SK-N-SH treated with all-trans-retinoic acid at 6 μM for 48 hours (cell line): ENCODE measurements around the gene NKX2-4.

Experiments used
- ARNTL ChIP-seq: fragments of 450-650 bp; formaldehyde crosslinking; IDR thresholded peaks from 2 replicates; pipeline ENCODE4 v1.5.0; 2020; ENCODE audit warnings: low read depth, mild to moderate bottlenecking, moderate library complexity, borderline replicate concordance
- BACH2 ChIP-seq: fragments of 250-450 bp; sonication (Bioruptor Pico); IDR thresholded peaks from 2 replicates; pipeline ENCODE4 v1.9.0; 2021; ENCODE audit warnings: mild to moderate bottlenecking, borderline replicate concordance
- CSDC2 ChIP-seq: fragments of 250-450 bp; sonication (Bioruptor Pico); IDR thresholded peaks from 2 replicates; pipeline ENCODE4 v1.5.0; 2020; ENCODE audit warnings: mild to moderate bottlenecking, moderate library complexity
- ESRRG ChIP-seq: fragments of 250-450 bp; sonication (Bioruptor Pico); IDR thresholded peaks from 2 replicates; pipeline ENCODE4 v1.6.1; 2021; ENCODE audit warnings: mild to moderate bottlenecking
- PPARA ChIP-seq: fragments of 250-450 bp; sonication (Bioruptor Pico); IDR thresholded peaks from 2 replicates; pipeline ENCODE4 v1.5.0; 2020; ENCODE audit warnings: mild to moderate bottlenecking, borderline replicate concordance
- RARB ChIP-seq: fragments of 250-450 bp; sonication (Bioruptor Pico); IDR thresholded peaks from 2 replicates; pipeline ENCODE4 v1.8.0; 2021; ENCODE audit warnings: mild to moderate bottlenecking, moderate library complexity
- ZC3H10 ChIP-seq: fragments of 250-450 bp; sonication (Bioruptor Pico); IDR thresholded peaks from 2 replicates; pipeline ENCODE4 v1.5.1; 2021; ENCODE audit warnings: mild to moderate bottlenecking, moderate library complexity
- ZFP30 ChIP-seq: fragments of 450-650 bp; formaldehyde crosslinking; IDR thresholded peaks from 2 replicates; pipeline ENCODE4 v1.5.0; 2022; ENCODE audit warnings: mild to moderate bottlenecking, moderate library complexity
- ZNF565 ChIP-seq: fragments of 450-650 bp; formaldehyde crosslinking; conservative IDR thresholded peaks from 2 replicates; pipeline ENCODE4 v1.5.0; 2020; ENCODE audit warnings: low read depth, mild to moderate bottlenecking, moderate library complexity
- TF ChIP-seq, protein P1 (sequence below): fragments of 250-450 bp; sonication (Bioruptor Pico); IDR thresholded peaks from 2 replicates; pipeline ENCODE4 v1.8.0; 2020; ENCODE audit warnings: mild to moderate bottlenecking, moderate library complexity, borderline replicate concordance
- TF ChIP-seq, protein P2 (sequence below): fragments of 250-450 bp; sonication (Bioruptor Pico); IDR thresholded peaks from 2 replicates; pipeline ENCODE4 v1.8.0; 2021; ENCODE audit warnings: low read depth, mild to moderate bottlenecking, moderate library complexity, borderline replicate concordance

DNA sequence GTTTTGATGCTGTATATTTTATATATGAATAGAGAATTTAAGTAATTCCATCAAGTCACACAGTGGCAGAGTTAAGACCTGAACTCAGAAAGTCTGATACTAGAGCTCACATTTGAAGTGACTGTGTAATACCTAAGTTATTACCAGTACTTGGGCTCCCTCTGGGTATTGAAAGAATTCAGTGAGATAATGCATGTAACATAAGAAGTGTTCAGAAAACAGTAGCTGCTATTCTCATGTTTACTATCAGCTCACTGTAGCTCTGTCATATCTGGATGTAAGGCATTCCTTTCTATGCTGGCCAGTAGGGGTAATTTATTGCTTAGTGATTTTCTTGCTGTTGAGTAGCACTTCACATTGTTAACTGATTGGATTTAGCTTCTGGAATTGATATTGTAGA lies 44.6 kb downstream of the NKX2-4 start:
- TF ChIP-seq ZC3H10 (CRISPR knock-in tag) (no peak), BACH2 (CRISPR knock-in tag) (no peak), ARNTL (CRISPR knock-in tag) (no peak), CSDC2 (no peak), PPARA (no peak), RARB (CRISPR knock-in tag) (no peak), ESRRG (CRISPR knock-in tag) (no peak), ZFP30 (CRISPR knock-in tag) (no peak), ZNF565 (no peak)
- TF ChIP-seq, protein P1, sequence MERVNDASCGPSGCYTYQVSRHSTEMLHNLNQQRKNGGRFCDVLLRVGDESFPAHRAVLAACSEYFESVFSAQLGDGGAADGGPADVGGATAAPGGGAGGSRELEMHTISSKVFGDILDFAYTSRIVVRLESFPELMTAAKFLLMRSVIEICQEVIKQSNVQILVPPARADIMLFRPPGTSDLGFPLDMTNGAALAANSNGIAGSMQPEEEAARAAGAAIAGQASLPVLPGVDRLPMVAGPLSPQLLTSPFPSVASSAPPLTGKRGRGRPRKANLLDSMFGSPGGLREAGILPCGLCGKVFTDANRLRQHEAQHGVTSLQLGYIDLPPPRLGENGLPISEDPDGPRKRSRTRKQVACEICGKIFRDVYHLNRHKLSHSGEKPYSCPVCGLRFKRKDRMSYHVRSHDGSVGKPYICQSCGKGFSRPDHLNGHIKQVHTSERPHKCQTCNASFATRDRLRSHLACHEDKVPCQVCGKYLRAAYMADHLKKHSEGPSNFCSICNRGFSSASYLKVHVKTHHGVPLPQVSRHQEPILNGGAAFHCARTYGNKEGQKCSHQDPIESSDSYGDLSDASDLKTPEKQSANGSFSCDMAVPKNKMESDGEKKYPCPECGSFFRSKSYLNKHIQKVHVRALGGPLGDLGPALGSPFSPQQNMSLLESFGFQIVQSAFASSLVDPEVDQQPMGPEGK (CRISPR knock-in tag), result no peak
- TF ChIP-seq, protein P2, sequence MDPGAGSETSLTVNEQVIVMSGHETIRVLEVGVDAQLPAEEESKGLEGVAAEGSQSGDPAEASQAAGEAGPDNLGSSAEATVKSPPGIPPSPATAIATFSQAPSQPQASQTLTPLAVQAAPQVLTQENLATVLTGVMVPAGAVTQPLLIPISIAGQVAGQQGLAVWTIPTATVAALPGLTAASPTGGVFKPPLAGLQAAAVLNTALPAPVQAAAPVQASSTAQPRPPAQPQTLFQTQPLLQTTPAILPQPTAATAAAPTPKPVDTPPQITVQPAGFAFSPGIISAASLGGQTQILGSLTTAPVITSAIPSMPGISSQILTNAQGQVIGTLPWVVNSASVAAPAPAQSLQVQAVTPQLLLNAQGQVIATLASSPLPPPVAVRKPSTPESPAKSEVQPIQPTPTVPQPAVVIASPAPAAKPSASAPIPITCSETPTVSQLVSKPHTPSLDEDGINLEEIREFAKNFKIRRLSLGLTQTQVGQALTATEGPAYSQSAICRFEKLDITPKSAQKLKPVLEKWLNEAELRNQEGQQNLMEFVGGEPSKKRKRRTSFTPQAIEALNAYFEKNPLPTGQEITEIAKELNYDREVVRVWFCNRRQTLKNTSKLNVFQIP (CRISPR knock-in tag), result no peak
